GM18520 (cell line): ENCODE measurements around the gene E2F4.

Experiments used
- ATAC-seq: cut with Tn5 transposase; IDR thresholded peaks from one replicate; pipeline ENCODE4 v1.9.1; 2021; ENCODE audit not compliant: unreplicated experiment

E2F4 gene

GRCh38 chr16:67173323-67173722, 18.6 kb upstream of the E2F4 start:
- ATAC-seq, result no peak

GRCh38 chr16:67173808-67174705, 17.9 kb upstream of the E2F4 start:
- peak; percentile 37 for ATAC-seq

GRCh38 chr16:67174706-67175231, 17.2 kb upstream of the E2F4 start:
- ATAC-seq, result no peak

- ATAC-seq, result no peak
These were observed 15.3 kb upstream of the E2F4 start for GRCh38 chr16:67176662-67177061.

GRCh38 chr16:67177743-67178699, 13.9 kb upstream of the E2F4 start:
- ATAC-seq, result no peak

GRCh38 chr16:67179421-67180080, 12.4 kb upstream of the E2F4 start:
- no peak for ATAC-seq

- ATAC-seq, result no peak
These were observed 11.8 kb upstream of the E2F4 start for GRCh38 chr16:67180166-67180565.

- ATAC-seq, result no peak
These were observed 10.6 kb upstream of the E2F4 start for GRCh38 chr16:67181346-67181745.

GRCh38 chr16:67182288-67182687, 9.7 kb upstream of the E2F4 start:
- no peak for ATAC-seq

GRCh38 chr16:67183284-67183626, 8.7 kb upstream of the E2F4 start:
- no peak for ATAC-seq

- peak; percentile 84 for ATAC-seq
These were observed 8.1 kb upstream of the E2F4 start, which contains the start of gene MATCAP1 for GRCh38 chr16:67183627-67184452. TSS of gene MATCAP1 (minus strand) at chr16:67183963. CDS start at chr16:67180610, 3,353 bp downstream.

- no peak for ATAC-seq
These were observed 7.4 kb upstream of the E2F4 start for GRCh38 chr16:67184453-67184994.

- no peak for ATAC-seq
These were observed 6.8 kb upstream of the E2F4 start for GRCh38 chr16:67184995-67185650.

- ATAC-seq, result no peak
These were observed 6.3 kb upstream of the E2F4 start for GRCh38 chr16:67185651-67186134.

GRCh38 chr16:67186550-67186950, 5.4 kb upstream of the E2F4 start:
- ATAC-seq, result no peak

- ATAC-seq, result no peak
These were observed 4.6 kb upstream of the E2F4 start for GRCh38 chr16:67187175-67187890.

GRCh38 chr16:67188323-67188722, 3.6 kb upstream of the E2F4 start:
- no peak for ATAC-seq

GRCh38 chr16:67188798-67189197, 3.2 kb upstream of the E2F4 start:
- ATAC-seq, result no peak
